H1 (cell line): ENCODE data around the gene PARD3. TPM values are rescaled to one million over a fixed set of nuclear protein-coding genes. Genes with fewer than 3 reads are reported as not detected.

Experiments
- CHD7 ChIP-seq: fragments of 300-600 bp; sonication (generic); IDR thresholded peaks from 2 replicates; pipeline ENCODE4 v1.7.1; 2012; ENCODE audit warnings: low read length, moderate library complexity, mild to moderate bottlenecking, inconsistent platforms; ENCODE audit not compliant: insufficient replicate concordance
- polyA plus RNA-seq, 7 experiments: library from polyadenylated mRNA; depleted of rRNA in 3 of 7; stranded (reverse) in 5 of 7; unstranded in 2 of 7; fragments of >200 nt in 5 of 7; fragments of 200-250 nt in 2 of 7; gene quantifications; 1 replicate in 5 of 7; 2 replicates in 1 of 7; 4 replicates in 1 of 7; pipeline versions ENCODE4 v1.2.1 to v1.2.3, GENCODE V29; 2011 to 2013; ENCODE audit warnings: missing spikeins in 2 of 7, mixed read lengths in 2 of 7
- total RNA-seq: library from RNA; stranded (reverse); fragmentation: NEBNext Ultra II Directional; extraction: Animal tissue kit (Norgen Biotek cat#: 25700); gene quantifications from 2 replicates; pipeline ENCODE4 v1.2.1, GENCODE V29; 2021

Gene PARD3
- total and polyA plus RNA-seq, 2 of the 8 experiments (the other 6 are each of a cell fraction or from before 2014, with no cell fraction given), result 19.7 to 49.1 TPM

GRCh38 chr10:34578468-34578867, 236.6 kb downstream of the PARD3 start (continued):
- no peak for TF ChIP-seq CHD7
